ENCODE data around the gene FAM168B. TPM values are rescaled to one million over a fixed set of nuclear protein-coding genes. Genes with fewer than 3 reads are reported as not detected.

Gene FAM168B
- total RNA-seq, 2 donors from 2014 or later = 69.8 to 82.6 TPM

GRCh38 chr2:131036696-131037397, 56.4 kb downstream of the FAM168B start:
- Mint-ChIP-seq H3K27me3 (peaks cover 0 to 16% of the 10 kb centered on the region in 2 donors), H3K9me3 (no peaks in the 10 kb centered on the region), H3K4me3 (no peak overlapping the region), H3K36me3 (no peaks in the 10 kb centered on the region), H3K4me1 (ENCODE audit: low read depth in 2 of 2) (peaks cover 9 to 10% of the 10 kb centered on the region in 2 donors), H3K27ac (no peak overlapping the region)
- ATAC-seq = no peak
- no peak for DNase-seq (ENCODE audit: low spot score)

- Mint-ChIP-seq H3K9me3 (no peaks in the 10 kb centered on the region), H3K27me3 (peaks cover 0 to 15% of the 10 kb centered on the region in 2 donors), H3K27ac (no peak overlapping the region), H3K36me3 (no peaks in the 10 kb centered on the region), H3K4me1 (ENCODE audit: low read depth in 2 of 2) (peaks cover 5% of the 10 kb centered on the region in 2 donors), H3K4me3 (no peak overlapping the region)
- ATAC-seq (no peak), DNase-seq (ENCODE audit: low spot score) (no peak)
Measured at GRCh38 chr2:131036269-131036668, 57.0 kb downstream of the FAM168B start.

GRCh38 chr2:131035826-131036231, 57.4 kb downstream of the FAM168B start:
- H3K36me3 Mint-ChIP-seq = no peaks in the 10 kb centered on the region
- no peaks in the 10 kb centered on the region for H3K9me3 Mint-ChIP-seq
- no peak for ATAC-seq
- no peak for DNase-seq (ENCODE audit: low spot score)
- no peak overlapping the region for H3K4me3 Mint-ChIP-seq
- H3K27me3 Mint-ChIP-seq = peaks cover 0 to 10% of the 10 kb centered on the region in 2 donors
- H3K4me1 Mint-ChIP-seq (ENCODE audit: low read depth in 2 of 2) = peaks cover under 1% of the 10 kb centered on the region in 2 donors
- H3K27ac Mint-ChIP-seq = no peak overlapping the region

DNA sequence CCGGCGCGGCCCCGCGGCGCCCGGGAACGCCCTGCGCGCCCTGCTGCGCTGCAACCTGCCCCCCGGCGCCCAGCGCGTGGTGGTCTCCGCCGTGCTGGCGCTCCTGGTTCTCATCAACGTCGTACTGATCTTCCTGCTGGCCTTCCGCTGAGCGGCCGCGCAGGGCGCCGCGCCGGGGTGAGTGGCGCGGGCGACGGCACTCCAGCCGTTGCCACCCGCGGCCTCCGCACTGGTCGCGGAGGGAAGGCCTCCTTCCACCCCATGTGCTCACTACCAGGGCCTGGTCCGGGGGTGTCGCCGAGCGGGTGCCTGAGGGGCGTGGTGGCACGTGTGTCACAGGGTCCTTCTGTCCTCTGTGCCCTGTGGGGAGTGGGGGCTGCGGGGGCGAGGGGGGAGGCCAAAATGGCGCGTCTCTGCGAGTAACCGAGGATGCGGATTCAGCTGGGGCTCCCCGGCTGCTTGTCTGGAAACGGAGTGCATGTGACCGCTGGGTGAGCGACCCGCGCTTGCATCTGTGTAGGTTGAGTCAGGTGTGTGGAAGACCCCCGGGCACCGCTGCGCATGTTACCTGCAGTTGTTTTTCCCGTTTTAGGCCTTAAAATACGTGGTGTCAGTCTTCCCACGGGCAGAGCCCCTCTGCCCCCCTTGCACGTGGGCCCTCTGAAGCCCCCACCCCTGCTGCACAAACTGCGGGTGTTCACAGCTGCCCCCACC, 58.0 kb downstream of the FAM168B start:
- Mint-ChIP-seq H3K27me3 (peaks cover 0 to 12% of the 10 kb centered on the region in 2 donors), H3K4me1 (ENCODE audit: low read depth in 2 of 2) (no peaks in the 10 kb centered on the region), H3K27ac (no peak overlapping the region), H3K9me3 (no peaks in the 10 kb centered on the region), H3K36me3 (no peaks in the 10 kb centered on the region), H3K4me3 (no peak overlapping the region)
- DNase-seq (ENCODE audit: low spot score) (peak; percentile 20), ATAC-seq (no peak)

DNA sequence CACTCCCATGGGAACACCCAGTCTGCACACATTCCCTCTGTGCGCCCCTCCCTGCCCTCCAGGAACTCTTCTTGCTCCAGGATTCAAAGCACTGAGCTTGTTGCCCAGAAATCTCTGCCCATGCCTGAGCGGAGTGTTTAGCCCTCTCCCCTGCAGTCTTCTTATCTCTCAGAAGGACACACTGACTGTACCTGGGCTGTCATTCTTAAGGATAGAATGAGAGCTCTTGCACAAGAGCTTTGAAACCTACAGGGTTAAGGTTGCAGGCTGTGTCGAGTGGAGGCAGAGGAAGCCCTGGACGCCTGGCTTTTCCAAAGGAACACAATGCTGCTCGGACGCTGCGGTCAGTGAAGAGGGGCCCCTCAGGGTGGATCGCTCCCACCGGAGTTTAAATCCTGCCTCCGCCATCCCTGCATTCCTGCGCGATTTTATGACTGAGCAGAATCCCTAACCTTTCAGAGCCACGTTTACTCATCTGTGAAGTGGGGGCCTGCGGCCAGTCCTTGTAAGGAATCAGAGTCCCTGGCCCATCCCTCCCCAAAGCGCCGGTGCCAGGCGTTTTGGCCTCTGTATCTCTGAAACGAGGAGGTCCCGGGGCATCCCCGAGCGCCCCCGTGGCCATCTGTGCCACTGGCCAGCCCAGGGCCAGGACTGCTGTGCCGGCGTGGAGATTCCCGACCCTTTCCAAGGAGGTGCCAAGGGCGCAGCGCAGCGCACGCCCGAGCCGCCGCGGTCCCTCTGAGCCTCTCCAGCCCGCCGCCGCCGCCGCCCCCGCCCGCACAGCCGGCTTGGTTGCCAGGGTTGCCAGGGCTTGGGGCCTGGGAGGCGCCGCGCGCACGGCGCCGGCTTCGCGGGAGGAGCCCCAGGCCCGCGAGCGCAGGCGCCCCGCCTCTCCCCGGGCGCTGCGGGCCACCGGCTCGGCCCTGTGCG, 58.9 kb downstream of the FAM168B start:
- DNase-seq (ENCODE audit: low spot score) = peak; percentile 56
- no peak overlapping the region for H3K4me3 Mint-ChIP-seq
- no peak for ATAC-seq
- H3K9me3 Mint-ChIP-seq = no peaks in the 10 kb centered on the region
- no peaks in the 10 kb centered on the region for H3K36me3 Mint-ChIP-seq
- H3K27me3 Mint-ChIP-seq = peaks cover 0 to 14% of the 10 kb centered on the region in 2 donors
- H3K27ac Mint-ChIP-seq = no peak overlapping the region
- no peaks in the 10 kb centered on the region for H3K4me1 Mint-ChIP-seq (ENCODE audit: low read depth in 2 of 2)

DNA sequence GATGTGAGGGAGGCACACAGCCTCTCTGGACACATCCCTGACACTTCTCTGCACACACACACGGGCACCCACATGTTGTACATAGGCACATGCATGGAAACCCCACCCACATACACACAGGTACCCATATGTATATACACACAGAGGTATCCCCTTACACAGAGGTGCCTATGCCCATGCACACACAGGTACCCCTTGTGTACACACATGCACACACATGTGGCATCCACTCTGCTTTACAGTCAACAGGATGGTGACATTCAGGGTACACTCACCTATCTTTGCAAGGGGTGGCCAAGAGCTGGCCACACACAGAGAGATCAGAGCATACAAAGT, 59.5 kb downstream of the FAM168B start:
- ATAC-seq = peak in 1 of 2 donors; percentile 11
- Mint-ChIP-seq H3K4me3 (no peak overlapping the region), H3K36me3 (no peaks in the 10 kb centered on the region), H3K9me3 (no peaks in the 10 kb centered on the region), H3K27ac (no peak overlapping the region), H3K4me1 (ENCODE audit: low read depth in 2 of 2) (no peaks in the 10 kb centered on the region), H3K27me3 (peaks cover 0 to 14% of the 10 kb centered on the region in 2 donors)
- peak; percentile 10 for DNase-seq (ENCODE audit: low spot score)

- DNase-seq (ENCODE audit: low spot score) = no peak
- ATAC-seq = no peak
- no peaks in the 10 kb centered on the region for H3K4me1 Mint-ChIP-seq (ENCODE audit: low read depth in 2 of 2)
- H3K36me3 Mint-ChIP-seq = peaks cover under 1% of the 10 kb centered on the region
- peaks cover 1 to 13% of the 10 kb centered on the region in 2 donors for H3K27me3 Mint-ChIP-seq
- H3K4me3 Mint-ChIP-seq = no peak overlapping the region
- H3K27ac Mint-ChIP-seq = no peak overlapping the region
- H3K9me3 Mint-ChIP-seq = no peaks in the 10 kb centered on the region
Measured at GRCh38 chr2:131032393-131032836, 60.8 kb downstream of the FAM168B start.

GRCh38 chr2:131031875-131032274, 61.4 kb downstream of the FAM168B start:
- ATAC-seq = no peak
- Mint-ChIP-seq H3K4me1 (ENCODE audit: low read depth in 2 of 2) (no peaks in the 10 kb centered on the region), H3K9me3 (no peaks in the 10 kb centered on the region), H3K4me3 (no peak overlapping the region), H3K27ac (no peak overlapping the region), H3K27me3 (peaks cover 7 to 19% of the 10 kb centered on the region in 2 donors), H3K36me3 (peaks cover 6% of the 10 kb centered on the region)
- DNase-seq (ENCODE audit: low spot score) = peak; percentile 35

DNA sequence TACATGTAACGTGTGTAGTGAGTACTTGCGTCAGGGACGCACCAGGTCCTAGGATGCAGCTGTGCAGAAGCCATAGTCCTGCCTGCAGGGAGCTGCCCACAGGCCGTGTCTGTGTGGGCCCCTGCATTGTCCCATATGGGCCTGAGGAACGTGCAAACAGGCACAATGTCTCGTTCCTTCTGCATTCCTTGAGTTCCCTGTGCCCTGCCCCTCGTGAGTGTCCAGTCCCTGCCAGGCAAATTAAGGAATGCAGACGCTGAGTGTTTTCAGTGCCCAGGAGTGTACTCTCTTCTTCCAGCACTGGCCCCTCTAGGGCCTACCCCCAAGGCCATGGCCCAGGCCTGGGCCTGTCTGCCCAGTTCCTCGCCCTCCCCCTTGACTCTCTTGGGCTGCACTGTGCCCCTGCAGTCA, 61.8 kb downstream of the FAM168B start:
- Mint-ChIP-seq H3K4me1 (ENCODE audit: low read depth in 2 of 2) (no peaks in the 10 kb centered on the region), H3K9me3 (no peaks in the 10 kb centered on the region), H3K4me3 (no peak overlapping the region), H3K36me3 (peaks cover 7% of the 10 kb centered on the region), H3K27ac (no peak overlapping the region), H3K27me3 (peaks cover 8 to 19% of the 10 kb centered on the region in 2 donors)
- ATAC-seq (no peak), DNase-seq (ENCODE audit: low spot score) (peak; percentile 49)

DNA sequence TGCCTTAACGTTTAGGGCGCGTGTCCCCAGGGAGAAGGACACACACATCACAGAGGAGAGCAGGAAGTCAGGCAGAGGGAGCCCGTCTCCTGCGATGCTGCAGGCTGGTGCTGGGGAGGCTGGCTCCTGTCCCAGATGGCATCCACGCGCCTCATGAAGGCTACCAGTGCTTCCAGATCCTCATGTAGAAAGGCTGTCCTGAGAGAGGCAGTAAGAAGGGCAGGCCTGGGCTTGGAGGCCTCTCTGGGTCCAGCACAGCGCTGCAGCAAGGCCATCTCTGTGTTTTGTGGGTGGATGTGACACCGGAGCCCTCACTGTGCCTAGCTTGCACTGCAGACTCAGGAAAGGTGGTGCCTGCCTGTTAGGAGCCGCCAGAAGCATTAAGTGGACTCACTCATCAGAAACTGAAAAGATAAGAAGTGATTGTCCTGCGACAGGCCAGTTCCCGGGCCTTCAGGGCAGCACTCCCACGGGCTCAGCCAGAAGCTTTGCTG, 62.7 kb downstream of the FAM168B start:
- Mint-ChIP-seq H3K4me1 (ENCODE audit: low read depth in 2 of 2) (no peaks in the 10 kb centered on the region), H3K27me3 (peaks cover 15 to 23% of the 10 kb centered on the region in 2 donors), H3K27ac (no peak overlapping the region), H3K9me3 (no peaks in the 10 kb centered on the region), H3K36me3 (peaks cover 7% of the 10 kb centered on the region), H3K4me3 (no peak overlapping the region)
- DNase-seq (ENCODE audit: low spot score) (peak; percentile 29), ATAC-seq (no peak)

GRCh38 chr2:131029812-131030211, 63.4 kb downstream of the FAM168B start:
- no peak for DNase-seq (ENCODE audit: low spot score)
- Mint-ChIP-seq H3K27me3 (peaks cover 23 to 28% of the 10 kb centered on the region in 2 donors), H3K9me3 (no peaks in the 10 kb centered on the region), H3K36me3 (peaks cover 7% of the 10 kb centered on the region), H3K4me1 (ENCODE audit: low read depth in 2 of 2) (no peaks in the 10 kb centered on the region), H3K4me3 (no peak overlapping the region), H3K27ac (no peak overlapping the region)
- no peak for ATAC-seq

DNA sequence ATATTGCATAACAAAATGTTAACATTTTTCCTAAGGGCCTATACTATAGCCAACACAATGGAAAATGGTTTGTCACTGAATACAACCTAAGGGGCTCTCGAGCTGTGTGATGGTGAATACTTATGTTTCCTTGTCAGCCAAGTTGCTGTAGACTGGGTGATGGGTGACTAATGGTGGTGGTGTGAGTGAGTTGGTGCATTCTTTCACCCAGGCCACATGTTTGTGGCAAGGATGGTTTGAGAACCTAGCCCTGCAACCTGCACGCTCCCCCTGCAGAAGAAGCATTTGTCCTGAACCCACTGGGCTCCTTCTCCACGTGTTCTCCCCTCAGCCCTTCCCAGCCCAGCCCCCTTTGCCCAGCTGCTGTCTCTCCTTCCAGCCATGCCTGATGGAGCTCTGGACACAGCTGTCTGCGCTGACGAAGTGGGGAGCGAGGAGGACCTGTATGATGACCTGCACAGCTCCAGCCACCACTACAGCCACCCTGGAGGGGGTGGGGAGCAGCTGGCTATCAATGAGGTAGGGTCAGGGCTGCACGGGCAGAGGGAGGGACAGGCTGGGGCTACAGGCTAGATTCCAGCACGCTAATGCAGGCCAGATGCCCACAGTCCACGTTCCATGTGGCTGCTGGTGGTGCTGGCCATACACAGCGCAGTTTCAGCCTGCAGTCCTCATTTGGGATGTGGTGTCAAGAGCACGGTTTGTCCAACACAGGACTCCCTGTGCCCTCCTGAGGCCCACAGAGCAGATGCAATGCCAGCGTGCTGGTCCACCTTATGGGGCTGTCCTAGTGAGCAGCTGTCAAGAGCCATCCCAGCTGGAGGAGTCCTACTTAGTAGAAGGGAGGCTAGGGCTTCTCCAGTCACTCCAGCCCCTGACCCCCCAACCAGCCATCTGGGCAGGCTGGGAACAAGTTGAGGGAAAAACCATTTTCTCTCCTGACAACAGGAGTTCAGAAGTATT, 65.4 kb downstream of the FAM168B start:
- Mint-ChIP-seq H3K27ac (no peak overlapping the region), H3K9me3 (no peaks in the 10 kb centered on the region), H3K4me3 (no peak overlapping the region), H3K27me3 (peaks cover 29 to 30% of the 10 kb centered on the region in 2 donors), H3K36me3 (peaks cover 7% of the 10 kb centered on the region), H3K4me1 (ENCODE audit: low read depth in 2 of 2) (no peaks in the 10 kb centered on the region)
- peak in 1 of 2 donors; percentile 34 for ATAC-seq
- DNase-seq (ENCODE audit: low spot score) = peak; percentile 18

Data from natural killer cell treated with Interleukin-12 subunit alpha and Interleukin-12 subunit beta and Interleukin-15 and Interleukin-18, amount 100 ng/mL, for 72 hours (primary cell).